Mucosa of descending colon (tissue), 3 donors: ENCODE data around the gene KLHDC4. TPM values are rescaled to one million over a fixed set of nuclear protein-coding genes. Genes with fewer than 3 reads are reported as not detected.
A peak's percentile ranks its signal among the peaks of the same experiment; 100 is the strongest.

Source experiments
- ATAC-seq: fragments of 200-7000 bp; cut with Tn5 transposase; one replicate; pipeline ENCODE4 v1.9.1; 2020; ENCODE audit warnings: mild to moderate bottlenecking, moderate library complexity
- DNase-seq, 3 donors: peaks; one replicate each; pipeline ENCODE4 v3.0.0-alpha.2; 2020
- H3K36me3 ChIP-seq: fragments of 200-600 bp; one replicate; pipeline ENCODE4 v1.8.0; 2021; ENCODE audit warnings: low read depth, mild to moderate bottlenecking
- H3K4me1 ChIP-seq: fragments of 200-600 bp; one replicate; pipeline ENCODE4 v1.8.0; 2021; ENCODE audit warnings: low read depth, mild to moderate bottlenecking
- H3K4me3 ChIP-seq: fragments of 200-600 bp; one replicate; pipeline ENCODE4 v1.8.0; 2021; ENCODE audit warnings: mild to moderate bottlenecking
- H3K9me3 ChIP-seq: fragments of 200-600 bp; one replicate; pipeline ENCODE4 v1.8.0; 2021; ENCODE audit warnings: mild to moderate bottlenecking
- CTCF ChIP-seq: fragments of 200-600 bp; IDR thresholded peaks from one replicate; pipeline ENCODE4 v1.8.0; 2022; ENCODE audit warnings: antibody characterized with exemption, mild to moderate bottlenecking
- intact Hi-C, 2 donors: fragments of 100-400 bp; cut with DNase I in 1 of 2; cut with micrococcal nuclease in 1 of 2; formaldehyde crosslinking; loops; one replicate each; pipeline versions ENCODE4 v1.11.0 to v1.11.1; 2022; cut with DNase I, micrococcal nuclease
- total RNA-seq, 3 donors: library from RNA; stranded (reverse); fragmentation: NEBNext Ultra II Directional in 2 of 3; extraction: Animal tissue kit (Norgen Biotek cat#: 25700) in 2 of 3; gene quantifications; one replicate each; pipeline versions ENCODE4 v1.2.1 to v1.2.4, GENCODE V29; 2021 to 2023
- donor health status: DM: no; HTN: no; CAD: no; lungs with moderate emphysema.
- donor health status: DM: no; HTN: no; CAD: no.
- donor health status: DM: no; HTN: yes; CAD: no.

Gene KLHDC4
- total RNA-seq, 3 donors from 2014 or later, result 41.6 to 67.7 (median 46.4) TPM

- DNase-seq (peak in 1 of 3 donors; percentile 12), ATAC-seq (peak; percentile 21)
- intact Hi-C loops, result no loop called here
- Histone ChIP-seq H3K4me1 (no peaks in the 10 kb centered on the region), H3K9me3 (no peaks in the 10 kb centered on the region), H3K36me3 (no peaks in the 10 kb centered on the region), H3K4me3 (no peak overlapping the region)
- TF ChIP-seq CTCF, result no peak
Measured at GRCh38 chr16:87658564-87659225, 107.1 kb downstream of the KLHDC4 start.

Other genes starting within 250 kb of the KLHDC4 start
- gene JPH3, start 163.5 kb downstream of the KLHDC4 start, total RNA-seq, result 1 to 10 TPM in 1 of 3 donors, under 1 TPM in 2; 0.17 to 2.1 (median 0.84) TPM
- 10 to 100 TPM in 1 of 3 donors, 1 to 10 TPM in 2; 1.9 to 13.7 (median 8.1) TPM for gene SLC7A5, start 103.5 kb upstream of the KLHDC4 start, total RNA-seq
- gene CA5A, start 170.5 kb upstream of the KLHDC4 start, total RNA-seq, result under 1 TPM in 2 of 3 donors, not detected in 1; 0.05 to 0.25 TPM
- 10 to 100 TPM; 24.4 to 36.0 (median 26.1) TPM for gene BANP, start 185.4 kb upstream of the KLHDC4 start, total RNA-seq